Measurements from ENCODE around the gene RFX4. TPM values are rescaled to one million over a fixed set of nuclear protein-coding genes. Genes with fewer than 3 reads are reported as not detected.

Gene RFX4
- total and polyA plus RNA-seq, 2 of the 13 experiments (the other 11 are each of a cell fraction or from before 2014, with no cell fraction given): not detected

DNA sequence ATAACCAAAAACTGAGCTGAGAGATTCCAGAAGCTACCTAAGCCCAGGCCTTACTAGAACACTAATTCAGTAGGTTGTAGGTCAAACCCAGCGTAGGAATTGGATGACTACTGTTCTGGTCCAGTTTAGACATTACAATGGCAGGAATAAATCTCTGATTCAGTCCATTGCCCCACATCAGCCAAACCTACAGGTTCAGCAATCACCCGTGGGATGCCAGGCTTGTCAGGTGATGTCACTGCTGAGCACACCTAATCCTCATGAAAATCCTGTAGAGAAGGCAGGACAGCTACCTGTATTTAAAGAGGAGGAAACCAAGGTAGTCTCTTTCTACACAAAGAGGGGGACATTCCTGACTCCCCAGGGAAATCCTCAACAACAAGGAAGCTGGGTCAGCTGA is 63.7 kb downstream of the RFX4 start:
- POLR2A ChIA-PET: no interaction called here
- no peak for DNase-seq (ENCODE audit: low spot score)
- in situ Hi-C loops (cut with HindIII; ENCODE audit: extremely low pct_ligation_motif_present, low pct_unique_long_range_greater_than_20kb) (no loop called here), intact Hi-C loops (cut with micrococcal nuclease; ENCODE audit: unreplicated experiment) (no loop called here)
- CTCF ChIA-PET (ENCODE audit: low intra/inter-chr PET ratio, low total read pairs): no interaction called here
- BruUV-seq (replicated peaks): no TSS peak
- ATAC-seq: no peak
- H3K79me2 ChIP-seq (ENCODE audit: insufficient read depth, low read length): no peaks in the 10 kb centered on the region
- FAIRE-seq: no peak
- H3K4me1 ChIP-seq (ENCODE audit: insufficient read depth, low read length): peaks cover 19% of the 10 kb centered on the region
- H3K9ac ChIP-seq (ENCODE audit: insufficient read depth, low read depth, low read length): no peak overlapping the region
- no peaks in the 10 kb centered on the region for H4K20me1 ChIP-seq (ENCODE audit: insufficient read depth, low read length)
- WGBS (ENCODE audit: low lambda C conversion rate): 23% methylated on average over 2 of the region's 2 CpGs
- TF ChIP-seq ZNF232 (CRISPR knock-in tag; IDR thresholded peaks at IDR 0.05; ENCODE audit: borderline replicate concordance) (no peak), EHMT2 (IDR thresholded peaks at IDR 0.05; ENCODE audit: borderline replicate concordance, low read depth, low read length) (no peak), SRY (CRISPR knock-in tag; IDR thresholded peaks at IDR 0.05) (no peak), RBM39 (IDR thresholded peaks at IDR 0.05; ENCODE audit: low read depth, low read length, poor library complexity, severe bottlenecking) (no peak), ESRRA (CRISPR knock-in tag; IDR thresholded peaks at IDR 0.05; ENCODE audit: low read depth) (no peak), SP4 (CRISPR knock-in tag; IDR thresholded peaks at IDR 0.05) (no peak), ZNF430 (CRISPR knock-in tag; IDR thresholded peaks at IDR 0.05) (no peak), ZNF260 (CRISPR knock-in tag; IDR thresholded peaks at IDR 0.05; ENCODE audit: borderline replicate concordance, low read depth) (no peak), RXRB (CRISPR knock-in tag; IDR thresholded peaks at IDR 0.05; ENCODE audit: borderline replicate concordance) (no peak)
- H3K36me3 ChIP-seq (replicated peaks in 1 of 2; ENCODE audit: control insufficient read depth in 1 of 2, insufficient read depth in 2 of 2, low read length in 2 of 2): no peaks in the 10 kb centered on the region
- H3K4me2 ChIP-seq (ENCODE audit: low read depth, low read length): no peak overlapping the region
- no peaks in the 10 kb centered on the region for H3K9me3 ChIP-seq (ENCODE audit: low read length)
- no peak overlapping the region for H2AFZ ChIP-seq (ENCODE audit: low read length)
- no peak overlapping the region for H3K27ac ChIP-seq (ENCODE audit: extremely low read length, insufficient read depth, low read length)
- H3K4me3 ChIP-seq (replicated peaks in 1 of 3; ENCODE audit: insufficient read depth in 1 of 3, low read depth in 2 of 3, low read length in 3 of 3): no peak overlapping the region
- H3K27me3 ChIP-seq (ENCODE audit: control insufficient read depth in 1 of 2, insufficient read depth in 2 of 2, low read length in 2 of 2): peaks cover 0 to 2% of the 10 kb centered on the region in 2 experiments; a peak in 2 of 5 replicates
